Colonic mucosa (tissue), 4 donors: ENCODE measurements around the gene KCNH5. TPM values are rescaled to one million over a fixed set of nuclear protein-coding genes. Genes with fewer than 3 reads are reported as not detected.
"Not testable (repeated sequence)": the region's sequence is repeated elsewhere in the genome, so short reads cannot be mapped to it uniquely, and the experiment has no call there.

Experiments used
- DNase-seq: peaks from one replicate; pipeline ENCODE4 v3.0.0-alpha.2; 2020
- H3K27ac ChIP-seq: fragments of 200-600 bp; one replicate; pipeline ENCODE4 v1.8.0; 2021
- H3K27me3 ChIP-seq: fragments of 200-600 bp; one replicate; pipeline ENCODE4 v1.8.0; 2021
- H3K36me3 ChIP-seq: fragments of 200-600 bp; one replicate; pipeline ENCODE4 v1.8.0; 2021
- H3K4me1 ChIP-seq: fragments of 200-600 bp; one replicate; pipeline ENCODE4 v1.8.0; 2021; ENCODE audit warnings: mild to moderate bottlenecking
- H3K4me3 ChIP-seq: fragments of 200-600 bp; one replicate; pipeline ENCODE4 v1.8.0; 2021
- H3K9ac ChIP-seq, 2 donors: one replicate each; pipeline ENCODE4 v1.7.0; 2013; ENCODE audit warnings: control low read depth in 2 of 2, low read depth in 2 of 2, low read length in 2 of 2
- H3K9me3 ChIP-seq: fragments of 200-600 bp; one replicate; pipeline ENCODE4 v1.8.0; 2021
- CTCF ChIP-seq: fragments of 200-600 bp; IDR thresholded peaks from one replicate; pipeline ENCODE4 v1.8.0; 2022; ENCODE audit warnings: antibody characterized with exemption, mild to moderate bottlenecking
- intact Hi-C: fragments of 100-400 bp; cut with DNase I; formaldehyde crosslinking; loops from one replicate; pipeline ENCODE4 v1.14.1; 2022
- total RNA-seq, 2 donors: library from RNA; stranded (reverse); fragmentation: NEBNext Ultra II Directional in 1 of 2; extraction: Animal tissue kit (Norgen Biotek cat#: 25700) in 1 of 2; gene quantifications; one replicate each; pipeline ENCODE4 v1.2.1, GENCODE V29; 2021
- donor health status: healthy.
- donor health status: DM: no; HTN: no; CAD: no.
- donor health status: DM: no; HTN: no; CAD: no.

Gene KCNH5
- total RNA-seq, 2 donors from 2014 or later: 0.11 TPM; not detected in 1

GRCh38 chr14:62864588-62864987 lies 180.7 kb downstream of the KCNH5 start:
- no peak for TF ChIP-seq CTCF
- Histone ChIP-seq H3K9ac (no peak overlapping the region), H3K4me1 (no peaks in the 10 kb centered on the region), H3K9me3 (no peaks in the 10 kb centered on the region), H3K36me3 (no peaks in the 10 kb centered on the region), H3K4me3 (no peak overlapping the region), H3K27me3 (no peaks in the 10 kb centered on the region), H3K27ac (no peak overlapping the region)
- intact Hi-C loops: no loop called here
- no peak for DNase-seq

GRCh38 chr14:62858011-62858410 lies 187.2 kb downstream of the KCNH5 start:
- DNase-seq, H3K27me3 ChIP-seq, H3K4me1 ChIP-seq, intact Hi-C loops, H3K4me3 ChIP-seq, H3K27ac ChIP-seq, H3K36me3 ChIP-seq, H3K9me3 ChIP-seq, H3K9ac ChIP-seq: not testable (repeated sequence)

- Histone ChIP-seq H3K9me3 (no peaks in the 10 kb centered on the region), H3K4me1 (no peaks in the 10 kb centered on the region), H3K27ac (no peak overlapping the region), H3K4me3 (no peak overlapping the region), H3K27me3 (no peaks in the 10 kb centered on the region), H3K9ac (no peak overlapping the region), H3K36me3 (no peaks in the 10 kb centered on the region)
- intact Hi-C loops: no loop called here
- no peak for TF ChIP-seq CTCF
- DNase-seq: no peak
These were observed 190.3 kb downstream of the KCNH5 start for GRCh38 chr14:62854951-62855350.

- H3K9me3 ChIP-seq: no peaks in the 10 kb centered on the region
- no peak overlapping the region for H3K9ac ChIP-seq
- no peak overlapping the region for H3K27ac ChIP-seq
- no peak for DNase-seq
- no peak overlapping the region for H3K4me3 ChIP-seq
- H3K27me3 ChIP-seq: no peaks in the 10 kb centered on the region
- no peaks in the 10 kb centered on the region for H3K4me1 ChIP-seq
- intact Hi-C loops: no loop called here
- TF ChIP-seq CTCF: no peak
- H3K36me3 ChIP-seq: no peaks in the 10 kb centered on the region
These were observed 198.1 kb downstream of the KCNH5 start for GRCh38 chr14:62847168-62847567.

GRCh38 chr14:62844546-62844945 lies 200.7 kb downstream of the KCNH5 start:
- TF ChIP-seq CTCF: no peak
- Histone ChIP-seq H3K9ac (no peak overlapping the region), H3K9me3 (no peaks in the 10 kb centered on the region), H3K36me3 (no peaks in the 10 kb centered on the region), H3K4me3 (no peak overlapping the region), H3K27me3 (no peaks in the 10 kb centered on the region), H3K27ac (no peak overlapping the region), H3K4me1 (no peaks in the 10 kb centered on the region)
- no peak for DNase-seq
- intact Hi-C loops: no loop called here

GRCh38 chr14:62824086-62824485 lies 221.2 kb downstream of the KCNH5 start:
- intact Hi-C loops: no loop called here
- no peak overlapping the region for H3K9ac ChIP-seq
- H3K27me3 ChIP-seq: no peaks in the 10 kb centered on the region

More at GRCh38 chr14:62824086-62824485, 221.2 kb downstream of the KCNH5 start:
- Histone ChIP-seq H3K9me3 (no peaks in the 10 kb centered on the region), H3K27ac (no peak overlapping the region), H3K4me1 (no peaks in the 10 kb centered on the region), H3K4me3 (no peak overlapping the region), H3K36me3 (no peaks in the 10 kb centered on the region)
- no peak for TF ChIP-seq CTCF
- DNase-seq: no peak
